ENCODE measurements around the gene ADI1. TPM values are rescaled to one million over a fixed set of nuclear protein-coding genes. Genes with fewer than 3 reads are reported as not detected.

ADI1 gene
- total RNA-seq, 1 experiment from 2014 or later: 69.2 TPM

- BruUV-seq (replicated peaks): no TSS peak
- peaks cover 31% of the 10 kb centered on the region for H3K36me3 Mint-ChIP-seq (ENCODE audit: insufficient read depth, unreplicated experiment)
- Histone ChIP-seq H3K4me1 (peaks cover 31% of the 10 kb centered on the region), H3K36me3 (ENCODE audit: control insufficient read depth, insufficient read depth, low read length) (peaks cover 4% of the 10 kb centered on the region), H3K27me3 (replicated peaks; ENCODE audit: control insufficient read depth, insufficient read depth, low read length) (no peaks in the 10 kb centered on the region), H3K9me3 (peaks cover 11% of the 10 kb centered on the region), H3K4me3 (ENCODE audit: low read depth, low read length) (peak overlapping the region; percentile 94)
- H3K4me1 Mint-ChIP-seq (ENCODE audit: low read depth, unreplicated experiment): peaks cover 20% of the 10 kb centered on the region
- no peaks in the 10 kb centered on the region for H3K27me3 Mint-ChIP-seq (ENCODE audit: insufficient read depth, unreplicated experiment)
- no peak for DNase-seq
- TF ChIP-seq CTCF (IDR thresholded peaks at IDR 0.05; ENCODE audit: insufficient read depth in 1 of 2, low read depth in 1 of 2, low read length in 1 of 2, severe bottlenecking in 1 of 2, unreplicated experiment in 1 of 2): no peak
- POLR2A ChIA-PET: interaction anchor here (1.4 kb wide), 1 partner anchor 15 kb away, joined by 13 read pairs; no protein-coding TSS in a partner anchor
- peak overlapping the region; percentile 81 for H3K4me3 Mint-ChIP-seq (ENCODE audit: unreplicated experiment)
- CTCF ChIA-PET: interaction anchor here (1.4 kb wide), 1 partner anchor 15 kb away, joined by 7 read pairs; no protein-coding TSS in a partner anchor
- peaks cover 6% of the 10 kb centered on the region for H3K9me3 Mint-ChIP-seq (ENCODE audit: unreplicated experiment)
- intact Hi-C loops (cut with micrococcal nuclease; ENCODE audit: unreplicated experiment): no loop called here
- peak overlapping the region; percentile 68 for H3K27ac Mint-ChIP-seq (ENCODE audit: unreplicated experiment)
Measured at GRCh38 chr2:3520591-3520990, 1.3 kb upstream of the ADI1 start.

DNA sequence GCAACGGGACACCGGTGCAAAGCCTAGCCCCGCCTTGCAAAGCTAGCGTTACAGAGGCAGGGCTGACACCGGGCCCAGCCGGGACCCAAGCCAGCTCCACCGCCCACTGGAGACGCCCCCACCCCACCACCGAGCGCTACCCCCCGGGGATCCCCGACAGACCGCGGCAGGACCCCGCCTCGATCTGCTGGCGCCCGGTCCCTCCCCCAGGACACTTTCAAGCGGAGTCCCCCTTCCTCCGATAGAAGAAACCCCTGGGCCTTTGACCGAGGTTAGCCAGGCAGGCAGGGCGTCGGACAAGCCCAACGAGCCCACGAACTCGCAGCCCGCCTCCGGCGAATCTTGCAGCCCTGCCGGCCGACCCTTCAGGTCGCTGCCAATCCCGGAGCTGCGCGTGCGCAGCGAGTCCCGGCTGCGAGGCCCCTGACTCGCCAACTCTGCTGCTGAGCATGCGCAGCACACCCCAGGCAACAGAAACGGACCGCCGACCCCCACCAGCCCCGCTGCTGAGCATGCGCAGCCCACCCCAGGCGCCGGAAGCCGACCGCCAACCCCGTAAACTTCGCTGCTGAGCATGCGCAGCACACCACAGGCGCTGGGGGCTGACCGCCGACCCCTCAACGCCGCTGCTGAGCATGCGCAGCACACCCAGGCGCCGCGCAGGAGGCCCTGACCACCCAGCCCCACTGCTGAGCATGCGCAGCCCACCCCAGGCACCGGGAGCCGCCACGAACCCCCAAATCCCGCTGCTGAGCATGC is 656 bp downstream of the ADI1 start:
- TF ChIP-seq CTCF (IDR thresholded peaks at IDR 0.05; ENCODE audit: insufficient read depth in 1 of 2, low read depth in 1 of 2, low read length in 1 of 2, severe bottlenecking in 1 of 2, unreplicated experiment in 1 of 2): no peak
- Mint-ChIP-seq H3K4me1 (ENCODE audit: low read depth, unreplicated experiment) (peaks cover 39% of the 10 kb centered on the region), H3K9me3 (ENCODE audit: unreplicated experiment) (peaks cover 23% of the 10 kb centered on the region), H3K27me3 (ENCODE audit: insufficient read depth, unreplicated experiment) (no peaks in the 10 kb centered on the region), H3K4me3 (ENCODE audit: unreplicated experiment) (peak overlapping the region; percentile 81), H3K36me3 (ENCODE audit: insufficient read depth, unreplicated experiment) (peaks cover 49% of the 10 kb centered on the region), H3K27ac (ENCODE audit: unreplicated experiment) (peak overlapping the region; percentile 68)
- Histone ChIP-seq H3K4me3 (ENCODE audit: low read depth, low read length) (peak overlapping the region; percentile 94), H3K4me1 (peaks cover 28% of the 10 kb centered on the region), H3K27me3 (replicated peaks; ENCODE audit: control insufficient read depth, insufficient read depth, low read length) (no peaks in the 10 kb centered on the region), H3K9me3 (peaks cover 16% of the 10 kb centered on the region), H3K36me3 (ENCODE audit: control insufficient read depth, insufficient read depth, low read length) (peaks cover 4% of the 10 kb centered on the region)
- BruUV-seq (replicated peaks): no TSS peak
- intact Hi-C loops (cut with micrococcal nuclease; ENCODE audit: unreplicated experiment): loop anchor here (1.0 to 5.0 kb wide), 5 partner anchors 18 to 141 kb away; partner anchors contain the start of genes EIPR1, RNASEH1 and TRAPPC12
- CTCF ChIA-PET: interaction anchor here (0.6 to 0.9 kb wide), 3 partner anchors 21 to 95 kb away, joined by 3 to 4 read pairs (median 3); partner anchors contain the start of gene RNASEH1
- DNase-seq: peak; percentile 99
- POLR2A ChIA-PET: interaction anchor here (0.7 to 1.6 kb wide), 6 partner anchors 13 to 998 kb away, joined by 3 to 12 read pairs (median 4); partner anchors contain the start of gene RNASEH1

DNA sequence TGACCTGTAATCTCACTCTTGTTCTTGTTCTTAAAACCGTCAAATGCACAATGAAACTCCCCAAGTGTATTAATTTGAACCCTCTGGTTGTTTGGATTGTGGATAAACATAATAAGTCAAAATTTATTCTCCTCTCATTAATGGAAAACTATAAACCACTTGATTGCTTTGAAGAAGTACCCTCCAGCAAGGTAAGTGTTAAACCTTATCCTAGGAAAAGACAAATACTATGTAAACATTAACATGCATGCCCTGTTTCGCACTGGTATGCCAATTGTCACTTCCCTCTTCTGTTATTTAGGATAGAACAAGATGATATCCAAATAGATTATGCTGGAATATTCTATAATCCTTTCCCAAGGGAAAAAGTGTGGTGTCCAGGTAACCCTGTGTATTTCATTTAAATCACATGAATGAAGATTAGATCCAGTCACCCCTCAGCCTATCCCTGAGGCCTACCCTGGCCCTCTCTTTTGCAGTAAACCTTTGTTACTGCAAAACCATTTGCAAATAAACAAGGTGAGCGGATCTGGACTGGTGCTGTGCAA is 1.3 kb downstream of the ADI1 start:
- H3K36me3 Mint-ChIP-seq (ENCODE audit: insufficient read depth, unreplicated experiment): peaks cover 54% of the 10 kb centered on the region
- Histone ChIP-seq H3K4me1 (peaks cover 21% of the 10 kb centered on the region), H3K9me3 (peaks cover 16% of the 10 kb centered on the region), H3K27me3 (replicated peaks; ENCODE audit: control insufficient read depth, insufficient read depth, low read length) (no peaks in the 10 kb centered on the region), H3K36me3 (ENCODE audit: control insufficient read depth, insufficient read depth, low read length) (peaks cover 4% of the 10 kb centered on the region), H3K4me3 (ENCODE audit: low read depth, low read length) (peak overlapping the region; percentile 85)
- H3K4me3 Mint-ChIP-seq (ENCODE audit: unreplicated experiment): peak overlapping the region; percentile 81
- H3K9me3 Mint-ChIP-seq (ENCODE audit: unreplicated experiment): peaks cover 27% of the 10 kb centered on the region
- H3K4me1 Mint-ChIP-seq (ENCODE audit: low read depth, unreplicated experiment): peaks cover 40% of the 10 kb centered on the region
- no TSS peak for BruUV-seq (replicated peaks)
- no peaks in the 10 kb centered on the region for H3K27me3 Mint-ChIP-seq (ENCODE audit: insufficient read depth, unreplicated experiment)
- no peak for TF ChIP-seq CTCF (IDR thresholded peaks at IDR 0.05; ENCODE audit: insufficient read depth in 1 of 2, low read depth in 1 of 2, low read length in 1 of 2, severe bottlenecking in 1 of 2, unreplicated experiment in 1 of 2)
- DNase-seq: no peak
- ChIA-PET POLR2A (interaction anchor here (0.7 to 1.3 kb wide), 5 partner anchors 12 to 997 kb away, joined by 3 to 12 read pairs (median 3); partner anchors contain the start of gene RNASEH1), CTCF (no interaction called here)
- H3K27ac Mint-ChIP-seq (ENCODE audit: unreplicated experiment): no peak overlapping the region
- intact Hi-C loops (cut with micrococcal nuclease; ENCODE audit: unreplicated experiment): loop anchor here (5.0 kb wide), 1 partner anchor 141 kb away; the partner anchor contains the start of genes EIPR1 and TRAPPC12

Data from Caco-2 (cell line).